NCI-H446 (cell line): Measurements from ENCODE around the gene CDKN2D.
"Not testable (repeated sequence)": the region's sequence is repeated elsewhere in the genome, so short reads cannot be mapped to it uniquely, and the experiment has no call there.

ENCODE experiments used
- DNase-seq, 2 experiments: peaks; one replicate each; lab custom pipeline; 2025; lab: John Stamatoyannopoulos, UW

CDKN2D gene

DNA sequence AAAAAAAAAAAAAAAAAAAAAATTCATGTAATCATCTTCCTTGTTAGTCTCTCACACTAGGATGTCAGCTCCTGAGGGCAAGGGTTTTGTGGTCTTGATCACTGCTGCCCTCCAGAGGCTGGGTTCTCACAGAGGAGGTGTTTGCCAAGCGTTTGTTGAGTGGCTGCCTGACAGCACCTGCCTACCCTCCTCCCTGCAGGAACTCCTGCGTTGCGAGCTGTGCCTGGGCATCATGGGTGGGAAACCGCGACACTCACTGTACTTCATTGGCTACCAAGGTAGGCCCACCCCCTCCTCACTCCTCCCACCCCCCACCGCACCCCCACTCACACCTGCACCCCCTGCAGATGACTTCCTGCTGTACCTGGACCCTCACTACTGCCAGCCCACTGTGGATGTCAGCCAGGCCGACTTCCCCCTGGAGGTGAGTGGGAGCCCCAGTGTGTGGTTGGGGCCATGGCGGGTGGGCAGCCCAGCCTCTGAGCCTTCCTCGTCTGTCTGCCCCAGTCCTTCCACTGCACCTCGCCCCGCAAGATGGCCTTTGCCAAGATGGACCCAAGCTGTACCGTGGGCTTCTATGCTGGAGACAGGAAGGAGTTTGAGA lies 17.0 kb downstream of the CDKN2D start:
- DNase-seq, result peak in 1 of 2 experiments; percentile 32

DNA sequence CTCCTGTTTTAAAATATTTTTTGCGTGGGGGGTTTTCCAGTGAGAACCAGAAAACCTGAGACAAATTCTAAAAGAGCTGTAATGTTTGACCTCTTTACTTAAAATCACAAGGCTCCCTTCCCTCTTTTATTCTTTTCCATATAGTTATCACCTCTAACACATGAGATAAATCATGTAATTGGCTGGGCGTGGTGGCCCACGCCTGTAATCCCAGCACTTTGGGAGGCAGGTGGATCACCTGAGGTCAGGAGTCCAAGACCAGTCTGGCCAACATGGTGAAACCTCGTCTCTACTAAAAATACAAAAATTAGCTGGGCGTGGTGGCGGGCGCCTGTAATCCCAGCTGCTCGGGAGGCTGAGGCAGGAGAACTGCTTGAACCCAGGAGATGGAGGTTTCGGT lies 17.8 kb downstream of the CDKN2D start:
- not testable (repeated sequence) for DNase-seq

DNA sequence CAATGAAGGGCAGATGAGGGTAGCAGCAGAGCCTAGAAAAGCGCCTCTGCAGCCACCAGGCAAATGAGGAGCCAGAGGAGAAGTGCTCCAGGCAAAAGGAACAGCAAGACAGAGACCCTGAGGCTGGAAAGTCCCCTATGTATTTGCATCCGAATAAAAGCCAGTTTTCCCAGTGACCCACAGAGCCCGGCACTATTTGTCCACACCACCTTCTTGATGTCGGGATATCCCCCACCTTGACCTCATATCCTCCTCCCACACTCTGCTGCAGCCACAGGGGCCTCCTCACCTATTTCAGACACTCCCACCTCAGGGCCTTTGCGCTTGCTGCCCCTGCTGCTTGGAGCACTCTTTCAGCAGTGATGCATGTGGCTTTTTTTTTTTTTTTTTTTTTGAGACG lies 18.4 kb downstream of the CDKN2D start:
- DNase-seq, result no peak

DNA sequence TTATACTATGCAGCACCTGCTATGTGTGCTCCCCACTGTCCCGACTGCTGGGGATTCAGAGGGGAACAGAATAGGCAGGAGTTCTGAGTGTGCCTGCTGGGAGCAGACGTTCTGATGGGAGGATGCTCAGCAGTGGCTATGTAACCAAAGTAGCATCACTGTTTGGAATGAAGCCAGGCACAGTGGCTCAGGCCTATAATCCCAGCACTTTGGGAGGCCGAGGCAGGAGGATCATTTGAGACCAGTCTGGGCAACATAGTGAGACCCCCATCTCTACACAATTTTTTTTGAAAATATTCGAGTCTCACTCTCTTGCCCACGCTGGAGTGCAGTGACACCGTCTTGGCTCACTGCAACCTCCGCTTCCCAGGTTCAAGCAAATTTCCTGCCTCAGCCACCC lies 19.0 kb downstream of the CDKN2D start:
- no peak for DNase-seq

DNA sequence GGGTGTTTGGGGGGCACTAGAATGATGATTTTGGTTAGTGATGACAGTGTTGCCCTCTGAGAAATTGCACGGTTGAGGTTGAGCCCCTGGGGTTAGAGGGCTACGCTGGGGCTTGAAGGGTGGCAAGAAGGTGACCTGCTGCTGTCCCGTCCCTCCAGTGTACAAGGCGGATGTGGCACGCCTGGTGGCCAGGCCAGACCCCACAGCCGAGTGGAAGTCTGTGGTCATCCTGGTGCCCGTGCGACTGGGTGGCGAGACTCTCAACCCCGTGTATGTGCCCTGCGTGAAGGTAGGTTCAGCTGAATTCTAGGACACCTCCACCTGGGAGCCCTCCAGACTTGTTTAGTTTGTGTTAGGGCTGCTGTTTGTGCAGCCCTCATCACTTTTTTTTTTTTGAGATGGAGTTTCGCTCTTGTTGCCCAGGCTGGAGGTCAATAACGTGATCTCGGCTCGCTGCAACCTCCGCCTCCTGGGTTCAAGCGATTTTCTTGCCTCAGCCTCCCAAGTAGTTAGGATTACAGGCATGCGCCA lies 20.0 kb downstream of the CDKN2D start:
- DNase-seq, result no peak

DNA sequence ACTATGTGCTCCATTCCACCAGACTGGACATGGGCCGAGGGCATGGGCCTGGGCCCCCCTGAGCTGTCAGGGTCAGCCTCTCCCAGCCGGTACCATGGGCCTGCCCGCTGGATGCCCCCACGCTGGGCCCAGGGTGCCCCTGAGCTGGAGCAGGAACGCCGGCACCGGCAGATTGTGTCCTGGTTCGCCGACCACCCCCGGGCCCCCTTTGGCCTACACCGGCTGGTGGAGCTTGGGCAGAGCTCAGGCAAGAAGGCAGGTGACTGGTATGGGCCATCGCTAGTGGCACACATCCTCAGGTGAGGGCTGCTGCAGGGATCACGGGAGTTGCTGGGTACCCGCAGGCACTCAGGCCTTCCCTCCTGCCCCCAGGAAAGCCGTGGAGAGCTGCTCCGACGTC lies 22.0 kb downstream of the CDKN2D start:
- DNase-seq, result no peak

DNA sequence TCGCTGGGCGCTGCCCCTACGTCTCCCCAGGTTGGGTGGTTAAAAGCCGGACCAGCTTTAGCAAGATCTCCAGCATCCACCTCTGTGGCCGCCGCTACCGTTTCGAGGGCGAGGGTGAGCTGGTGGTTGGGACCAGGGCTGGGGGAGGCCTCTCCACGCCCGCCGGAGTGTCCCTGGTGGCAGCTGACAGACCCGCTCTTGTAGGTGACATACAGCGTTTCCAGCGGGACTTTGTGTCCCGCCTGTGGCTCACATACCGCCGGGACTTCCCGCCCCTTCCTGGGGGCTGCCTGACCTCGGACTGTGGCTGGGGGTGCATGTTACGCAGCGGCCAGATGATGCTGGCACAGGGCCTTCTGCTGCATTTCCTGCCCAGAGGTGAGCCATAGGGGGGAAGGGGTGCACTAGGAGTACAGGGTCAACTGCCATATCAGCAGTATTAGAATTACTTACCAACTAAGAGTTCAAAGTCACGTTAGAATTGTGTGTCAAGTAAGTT lies 24.0 kb downstream of the CDKN2D start:
- no peak for DNase-seq

DNA sequence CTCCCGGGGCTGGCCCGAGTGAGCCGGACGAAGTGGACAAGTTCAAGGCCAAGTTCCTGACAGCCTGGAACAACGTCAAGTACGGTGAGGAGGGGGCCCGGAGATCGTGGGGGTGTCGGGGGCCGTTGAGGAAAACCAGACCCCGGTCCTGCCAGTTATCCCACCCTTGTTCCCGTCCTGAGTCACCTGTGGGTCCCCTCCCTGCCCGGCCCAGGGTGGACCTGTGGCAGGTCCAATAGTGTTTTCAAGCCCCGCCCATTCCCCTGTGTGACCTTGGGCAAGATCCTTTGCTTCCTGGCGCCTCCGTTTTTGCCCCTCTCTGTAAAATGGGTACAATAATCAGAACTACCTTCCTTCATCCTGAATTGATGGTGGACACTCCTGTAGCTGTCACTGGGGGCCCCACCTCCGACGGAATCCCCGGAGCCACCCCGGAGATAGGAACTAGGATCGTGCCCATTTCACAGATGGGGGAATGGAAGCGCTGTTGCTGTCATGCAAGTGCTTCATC lies 24.5 kb downstream of the CDKN2D start:
- no peak for DNase-seq

DNA sequence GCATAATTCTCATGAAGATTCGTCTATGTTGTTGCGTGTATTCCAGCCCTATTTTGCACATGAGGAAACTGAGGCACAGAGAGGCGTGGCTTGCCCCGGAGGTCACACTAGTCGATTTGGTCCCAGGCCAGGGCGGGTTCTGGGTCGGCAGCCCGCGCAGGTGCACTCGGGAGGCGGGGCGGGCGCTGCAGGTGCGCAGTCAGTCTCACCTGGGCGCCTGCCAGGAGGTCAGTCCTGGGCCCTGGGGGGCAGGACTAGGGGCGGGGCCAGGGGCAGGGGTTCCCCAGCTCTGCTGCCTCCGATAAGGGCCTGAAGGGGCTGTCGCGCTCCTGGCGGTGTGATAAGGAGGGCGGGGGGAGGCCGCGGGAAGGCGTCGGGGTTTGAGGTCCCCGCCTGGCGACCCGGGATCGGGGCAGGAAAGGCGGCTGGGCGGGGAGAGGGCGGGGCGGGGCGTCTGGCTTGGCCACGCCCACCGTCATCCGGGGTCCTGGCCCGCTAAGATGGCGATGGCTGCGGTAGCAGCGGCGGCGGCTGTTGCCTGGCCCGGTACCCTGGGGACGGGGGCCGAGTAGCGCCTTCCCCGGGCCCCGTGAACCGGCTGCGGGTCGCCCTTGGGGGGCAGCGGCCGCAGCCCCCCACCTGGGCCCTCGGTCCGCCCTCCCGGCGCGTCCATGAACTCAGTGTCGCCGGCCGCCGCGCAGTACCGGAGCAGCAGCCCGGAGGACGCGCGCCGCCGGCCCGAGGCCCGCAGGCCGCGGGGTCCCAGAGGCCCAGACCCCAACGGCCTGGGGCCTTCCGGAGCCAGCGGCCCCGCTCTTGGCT lies 25.1 kb downstream of the CDKN2D start, which contains the start of gene ATG4D:
ATG4D (plus strand) TSS at position 485 of the 822 bp plus-strand sequence; CDS start at position 672, 187 bp downstream.
- peak; percentile 39 to 85 for DNase-seq

DNA sequence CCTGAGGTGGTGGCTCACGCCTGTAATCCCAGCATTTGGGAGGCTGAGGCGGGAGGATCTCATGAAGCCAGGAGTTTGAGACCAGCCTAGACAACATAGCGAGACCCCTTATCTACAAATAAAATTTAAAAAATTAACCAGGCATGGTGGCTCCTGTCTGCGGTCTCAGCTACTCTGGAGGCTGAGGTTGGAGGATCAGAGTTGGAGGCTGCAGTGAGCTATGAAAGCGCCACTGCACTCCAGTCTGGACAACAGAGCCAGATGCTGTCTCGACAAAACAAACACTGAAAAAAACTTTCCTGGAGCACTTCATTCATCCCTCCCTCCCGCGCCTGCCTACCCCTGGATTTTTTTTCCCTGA lies 25.7 kb downstream of the CDKN2D start:
- DNase-seq, result no peak

DNA sequence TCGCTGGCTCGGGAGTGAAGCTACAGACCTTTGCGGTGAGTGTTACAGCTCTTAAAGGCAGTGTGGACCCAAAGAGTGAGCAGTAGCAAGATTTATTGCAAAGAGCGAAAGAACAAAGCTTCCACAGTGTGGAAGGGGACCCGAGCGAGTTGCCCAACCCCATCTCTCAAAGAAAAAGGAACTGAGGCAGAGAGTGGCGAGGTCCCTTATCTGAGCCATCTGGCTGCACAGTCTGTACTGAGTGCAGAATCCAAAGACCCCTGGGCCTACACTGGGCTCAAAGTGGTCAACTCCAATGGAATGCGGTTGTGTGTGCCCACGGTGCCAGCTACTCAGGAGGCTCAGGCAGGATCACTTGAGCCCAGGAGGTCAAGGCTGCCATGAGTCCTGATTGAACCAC lies 29.8 kb downstream of the CDKN2D start:
- not testable (repeated sequence) for DNase-seq

DNA sequence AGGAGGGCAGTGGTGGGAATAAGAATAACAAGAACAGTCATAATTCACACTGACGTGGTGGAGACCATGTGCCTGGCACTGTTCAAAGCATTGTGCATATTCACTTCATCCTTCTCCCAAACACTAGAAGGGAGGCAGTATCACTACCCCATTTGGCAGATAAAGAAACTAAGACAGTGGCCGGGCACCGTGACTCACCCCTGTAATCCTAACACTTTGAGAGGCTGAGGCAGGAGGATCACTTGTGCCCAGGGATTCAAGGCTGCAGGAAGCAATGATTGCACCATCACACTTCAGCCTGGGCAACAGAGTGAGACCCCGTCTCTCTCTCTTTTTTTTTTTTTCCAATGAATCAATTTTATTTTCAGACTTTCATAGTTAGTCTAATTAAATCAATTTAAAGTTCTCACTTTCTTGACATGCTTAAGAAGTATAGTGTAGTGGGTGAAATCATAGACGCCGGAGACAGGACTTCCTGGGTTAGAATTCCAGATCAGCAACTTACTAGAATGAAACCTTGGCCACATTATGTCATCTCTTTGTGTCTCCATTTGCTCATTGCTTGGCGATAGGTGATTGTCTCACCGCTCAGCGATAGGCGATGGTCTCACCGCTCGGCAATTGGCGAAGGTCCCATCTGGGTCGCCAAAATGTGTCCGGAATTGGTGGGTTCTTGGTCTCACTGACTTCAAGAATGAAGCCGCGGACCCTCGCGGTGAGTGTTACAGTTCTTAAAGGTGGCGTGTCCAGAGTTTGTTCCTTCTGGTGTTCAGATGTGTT lies 30.4 kb downstream of the CDKN2D start:
- DNase-seq, result no peak

DNA sequence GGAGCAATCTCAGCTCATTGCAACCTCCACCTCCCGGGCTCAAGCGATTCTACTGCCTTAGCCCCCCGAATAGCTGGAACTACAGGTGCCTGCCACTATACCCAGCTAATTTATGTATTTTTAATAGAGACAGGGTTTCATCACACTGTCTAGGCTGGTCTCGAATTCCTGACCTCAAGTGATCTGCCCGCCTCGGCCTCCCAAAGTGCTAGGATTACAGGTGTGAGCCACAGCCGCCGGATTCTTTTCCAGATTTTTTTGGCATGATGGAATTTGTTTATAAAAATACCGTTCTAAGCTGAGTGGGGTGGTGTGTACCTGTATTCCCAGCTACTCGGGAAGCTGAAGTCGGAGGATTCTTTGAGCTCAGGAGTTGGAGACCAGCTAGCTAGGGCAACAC lies 31.1 kb downstream of the CDKN2D start:
- no peak for DNase-seq

DNA sequence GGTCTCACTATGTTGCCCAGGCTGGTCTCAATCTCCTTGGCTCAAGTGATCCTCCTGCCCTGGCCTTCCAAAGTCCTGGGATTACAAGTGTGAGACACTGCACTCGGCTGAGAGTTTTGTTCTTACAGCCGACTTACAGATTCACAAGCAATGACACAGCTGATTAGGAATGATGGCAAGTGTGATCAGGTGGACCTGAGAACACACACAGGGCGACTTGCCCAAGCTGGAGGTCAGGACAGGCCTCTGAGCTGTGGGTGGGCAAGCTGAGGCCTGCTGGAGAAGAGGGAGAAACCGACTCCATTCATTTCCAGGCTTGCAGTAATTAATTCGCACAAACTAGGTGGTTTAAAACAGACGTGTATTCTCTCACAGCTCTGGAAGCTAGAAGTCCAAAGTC lies 33.2 kb downstream of the CDKN2D start:
- DNase-seq, result no peak

DNA sequence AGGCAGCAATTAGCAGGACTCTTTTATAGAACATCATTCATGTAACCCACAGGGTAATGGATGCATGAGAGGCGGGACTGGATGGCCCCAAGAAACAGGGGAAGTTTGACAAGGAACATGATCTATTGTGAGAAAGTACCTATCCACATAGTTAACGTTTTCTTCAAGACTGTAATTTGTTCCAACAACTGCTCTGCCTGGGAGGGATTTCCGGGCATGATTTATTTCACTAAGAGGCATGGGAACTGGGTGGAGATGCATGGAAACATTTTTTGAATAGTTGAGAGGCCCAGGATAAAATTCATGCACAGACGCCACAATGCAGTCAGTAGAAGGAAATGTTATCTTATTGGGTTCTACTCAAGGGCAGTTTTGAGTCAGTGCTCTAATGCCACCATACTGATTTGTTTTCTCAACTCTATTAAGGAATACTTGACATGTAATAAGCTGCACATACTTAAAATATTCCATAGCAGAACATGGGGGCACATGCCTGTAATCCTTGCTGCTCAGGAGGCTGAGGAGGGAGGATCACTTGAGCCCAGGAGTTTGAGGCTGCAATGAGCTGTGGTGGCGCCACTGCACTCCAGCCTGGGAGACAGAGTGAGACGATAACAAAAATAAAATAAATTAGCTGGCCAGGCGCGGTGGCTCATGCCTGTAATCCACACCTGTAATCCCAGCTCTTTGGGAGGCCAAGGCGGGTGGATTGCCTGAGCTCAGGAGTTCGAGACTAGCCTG lies 35.0 kb downstream of the CDKN2D start:
- no peak for DNase-seq

DNA sequence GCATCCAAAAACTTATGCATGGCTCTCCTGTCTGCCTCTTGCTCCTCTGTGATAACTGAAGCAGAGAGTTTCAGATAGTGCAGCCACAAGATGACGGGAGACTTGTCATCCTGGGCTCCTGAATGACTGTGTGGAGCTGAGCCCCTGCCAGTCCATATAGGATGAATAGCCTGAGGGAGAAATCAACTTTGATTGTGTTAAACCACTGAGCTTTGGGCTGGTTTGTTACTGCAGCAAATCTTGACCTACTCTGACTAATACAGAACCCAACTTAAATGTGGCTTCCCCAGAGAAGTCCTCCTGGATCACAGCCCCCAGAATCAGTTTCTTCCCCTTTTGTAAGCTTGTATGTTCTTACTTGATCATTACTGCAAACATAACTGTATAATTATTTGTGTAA lies 36.3 kb downstream of the CDKN2D start:
- no peak for DNase-seq

DNA sequence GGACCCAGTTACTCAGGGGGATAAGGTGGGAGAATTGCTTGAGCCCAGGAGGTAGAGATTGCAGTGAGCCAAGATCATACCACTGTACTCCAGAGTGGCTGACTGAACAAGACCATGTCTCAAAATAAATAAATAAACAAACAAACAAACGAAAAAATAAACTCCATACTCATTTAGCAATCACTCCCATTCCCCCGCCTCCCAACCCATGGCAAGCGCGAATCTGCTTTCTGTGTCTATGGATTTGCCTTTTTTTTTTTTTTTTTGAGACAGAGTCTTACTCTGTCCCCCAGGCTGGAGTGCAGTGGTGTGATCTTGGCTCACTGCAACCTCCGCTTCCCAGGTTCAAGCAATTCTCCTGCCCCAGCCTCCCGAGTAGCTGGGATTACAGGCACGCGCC lies 41.9 kb downstream of the CDKN2D start:
- DNase-seq, result not testable (repeated sequence)

DNA sequence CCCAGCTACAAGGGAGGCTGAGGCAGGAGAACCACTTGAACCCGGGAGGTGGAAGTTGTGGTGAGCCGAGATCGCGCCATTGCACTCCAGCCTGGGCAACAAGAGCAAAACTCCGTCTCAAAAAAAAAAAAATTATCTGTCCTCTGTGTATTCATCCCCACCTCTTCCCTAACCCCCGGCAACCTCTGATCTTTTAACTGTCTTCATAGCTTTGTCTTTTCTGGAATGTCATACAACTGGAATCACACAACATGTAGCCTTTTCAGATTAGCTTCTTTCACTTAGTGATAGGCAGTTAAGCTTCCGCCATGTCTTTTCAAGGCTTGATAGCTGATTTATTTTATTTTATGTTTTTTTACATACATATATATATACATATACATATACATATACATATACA lies 43.1 kb downstream of the CDKN2D start:
- no peak for DNase-seq

DNA sequence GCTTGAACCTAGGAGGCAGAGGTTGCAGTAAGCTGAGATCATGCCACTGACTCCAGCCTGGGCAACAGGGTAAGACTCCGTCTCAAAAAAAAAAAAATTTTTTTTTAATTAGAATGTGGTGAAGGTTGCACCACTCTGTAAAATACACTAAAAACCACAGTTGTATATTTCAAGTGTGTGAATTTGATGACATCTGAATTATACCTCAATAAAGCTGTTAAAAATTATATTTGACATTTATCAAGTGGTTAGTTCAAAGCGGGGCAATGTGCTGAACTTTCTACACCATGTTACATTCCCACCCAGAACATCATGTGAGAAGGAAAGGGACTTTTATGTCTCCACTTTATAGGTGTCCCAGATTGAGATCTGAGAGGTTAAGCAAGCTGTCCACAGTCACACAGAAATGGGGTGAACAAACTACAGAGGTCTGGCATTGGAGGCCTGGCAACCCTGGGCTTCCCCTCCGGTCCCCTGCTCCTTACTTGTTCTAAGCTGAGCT lies 45.6 kb downstream of the CDKN2D start:
- DNase-seq, result no peak

DNA sequence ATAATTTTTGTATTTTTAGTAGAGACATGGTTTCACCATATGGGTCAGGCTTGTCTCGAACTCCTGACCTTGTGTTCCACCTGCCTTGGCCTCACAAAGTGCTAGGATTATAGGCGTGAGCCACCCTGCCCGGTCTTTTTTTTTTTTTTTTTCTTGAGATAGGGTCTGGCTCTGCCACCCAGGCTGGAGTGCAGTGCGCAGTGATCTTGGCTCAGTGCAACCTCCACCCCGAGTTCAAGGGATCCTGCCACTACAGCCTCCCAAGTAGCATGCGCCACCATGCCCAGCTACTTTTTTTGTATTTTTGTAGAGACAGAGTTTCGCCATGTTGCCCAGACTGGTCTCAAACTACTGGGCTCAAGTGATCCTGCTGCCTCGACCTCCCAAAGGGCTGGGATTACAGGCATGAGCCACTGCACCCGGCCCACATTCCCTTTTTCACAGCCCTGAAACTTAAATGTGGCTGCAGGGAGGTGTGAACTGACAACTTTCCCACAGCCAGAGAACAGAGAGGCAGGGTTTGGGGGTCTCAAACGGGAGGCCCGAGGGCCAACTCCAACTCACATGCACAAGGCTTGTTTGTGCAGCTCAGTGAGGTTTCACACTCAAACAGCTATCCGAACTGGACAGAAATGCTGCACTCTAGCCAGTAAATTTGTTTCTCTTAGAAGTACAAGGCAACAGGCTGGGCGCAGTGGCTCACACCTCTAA lies 47.2 kb downstream of the CDKN2D start:
- DNase-seq, result no peak
